Left ventricle myocardium inferior (tissue), 1 donor: Measurements from ENCODE around the gene PACS1. TPM values are rescaled to one million over a fixed set of nuclear protein-coding genes. Genes with fewer than 3 reads are reported as not detected.

Experiments
- DNase-seq: peaks from one replicate; pipeline ENCODE4 v3.0.0-alpha.2; 2020
- H3K27ac ChIP-seq: fragments of 200-600 bp; replicated peaks from 2 replicates; pipeline ENCODE4 v1.8.0; 2021
- H3K27me3 ChIP-seq: fragments of 200-600 bp; 2 replicates; pipeline ENCODE4 v1.8.0; 2021; ENCODE audit warnings: low read depth
- H3K36me3 ChIP-seq: fragments of 200-600 bp; 2 replicates; pipeline ENCODE4 v1.8.0; 2021
- H3K4me1 ChIP-seq: fragments of 200-600 bp; 2 replicates; pipeline ENCODE4 v1.8.0; 2021
- H3K4me3 ChIP-seq: fragments of 200-600 bp; 2 replicates; pipeline ENCODE4 v1.8.0; 2021; ENCODE audit warnings: mild to moderate bottlenecking, moderate library complexity
- H3K9me3 ChIP-seq: fragments of 200-600 bp; replicated peaks from 2 replicates; pipeline ENCODE4 v1.8.0; 2021
- intact Hi-C: fragments of 100-400 bp; cut with micrococcal nuclease; formaldehyde crosslinking; loops from one replicate; pipeline ENCODE4 v1.11.0; 2022
- total RNA-seq: library from RNA; stranded (reverse); fragmentation: NEBNext Ultra II Directional; extraction: Animal tissue kit (Norgen Biotek cat#: 25700); gene quantifications from one replicate; pipeline ENCODE4 v1.2.1, GENCODE V29; 2021
- TF ChIP-seq, protein P1 (sequence below): fragments of 200-600 bp; IDR thresholded peaks from 2 replicates; pipeline ENCODE4 v1.8.0; 2021; ENCODE audit warnings: antibody characterized with exemption, mild to moderate bottlenecking, borderline replicate concordance
- donor health status: DM: no; HTN: yes; CAD: no; lungs with severe emphysema.

Gene PACS1
- total RNA-seq, 1 donor from 2014 or later = 54.9 TPM

DNA sequence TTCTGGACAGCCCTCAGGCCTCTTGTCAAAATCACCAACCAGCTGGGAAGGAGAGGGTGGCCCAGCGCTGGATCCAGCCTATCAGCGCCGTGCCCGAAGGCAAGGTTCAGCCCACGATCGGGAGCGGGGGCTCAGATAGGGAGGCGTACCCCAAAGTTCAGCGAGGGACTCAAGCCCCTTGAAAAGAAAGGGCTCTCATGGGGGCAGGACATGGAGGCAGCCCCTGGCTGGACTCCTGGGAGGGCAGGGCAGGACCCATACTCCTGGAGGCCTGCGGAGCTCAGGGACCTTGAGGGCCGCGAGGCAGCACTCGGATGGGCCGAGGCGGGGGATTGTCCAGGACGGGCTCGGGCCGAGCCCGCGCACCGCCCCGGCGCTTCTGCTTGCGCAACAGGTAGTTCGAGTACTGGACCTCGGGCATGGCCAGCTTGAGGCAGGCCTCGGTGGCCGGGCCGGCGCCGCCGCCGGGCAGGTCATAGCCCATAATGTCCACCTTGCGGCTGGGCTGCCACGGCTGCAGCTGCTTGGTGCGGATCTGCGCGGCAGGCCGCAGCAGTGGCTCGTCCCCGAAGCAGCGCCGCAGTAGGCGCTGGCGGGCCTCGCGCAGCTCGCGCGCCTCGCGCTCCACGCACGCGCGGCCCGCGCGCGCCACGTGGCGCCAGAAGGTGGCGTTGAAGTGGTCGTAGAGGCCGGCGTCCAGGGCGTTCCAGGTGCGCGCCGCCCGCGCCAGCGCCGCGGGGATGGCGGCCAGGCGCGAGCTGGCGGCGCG lies 27.7 kb upstream of the PACS1 start:
- TF ChIP-seq, protein P1, sequence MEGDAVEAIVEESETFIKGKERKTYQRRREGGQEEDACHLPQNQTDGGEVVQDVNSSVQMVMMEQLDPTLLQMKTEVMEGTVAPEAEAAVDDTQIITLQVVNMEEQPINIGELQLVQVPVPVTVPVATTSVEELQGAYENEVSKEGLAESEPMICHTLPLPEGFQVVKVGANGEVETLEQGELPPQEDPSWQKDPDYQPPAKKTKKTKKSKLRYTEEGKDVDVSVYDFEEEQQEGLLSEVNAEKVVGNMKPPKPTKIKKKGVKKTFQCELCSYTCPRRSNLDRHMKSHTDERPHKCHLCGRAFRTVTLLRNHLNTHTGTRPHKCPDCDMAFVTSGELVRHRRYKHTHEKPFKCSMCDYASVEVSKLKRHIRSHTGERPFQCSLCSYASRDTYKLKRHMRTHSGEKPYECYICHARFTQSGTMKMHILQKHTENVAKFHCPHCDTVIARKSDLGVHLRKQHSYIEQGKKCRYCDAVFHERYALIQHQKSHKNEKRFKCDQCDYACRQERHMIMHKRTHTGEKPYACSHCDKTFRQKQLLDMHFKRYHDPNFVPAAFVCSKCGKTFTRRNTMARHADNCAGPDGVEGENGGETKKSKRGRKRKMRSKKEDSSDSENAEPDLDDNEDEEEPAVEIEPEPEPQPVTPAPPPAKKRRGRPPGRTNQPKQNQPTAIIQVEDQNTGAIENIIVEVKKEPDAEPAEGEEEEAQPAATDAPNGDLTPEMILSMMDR = no peak
- intact Hi-C loops = no loop called here
- no peaks in the 10 kb centered on the region for H3K9me3 ChIP-seq
- H3K27ac ChIP-seq = no peak overlapping the region
- no peaks in the 10 kb centered on the region for H3K36me3 ChIP-seq
- no peak overlapping the region for H3K4me3 ChIP-seq
- H3K27me3 ChIP-seq = peaks cover 14% of the 10 kb centered on the region
- H3K4me1 ChIP-seq = peaks cover 11% of the 10 kb centered on the region
- DNase-seq = no peak

DNA sequence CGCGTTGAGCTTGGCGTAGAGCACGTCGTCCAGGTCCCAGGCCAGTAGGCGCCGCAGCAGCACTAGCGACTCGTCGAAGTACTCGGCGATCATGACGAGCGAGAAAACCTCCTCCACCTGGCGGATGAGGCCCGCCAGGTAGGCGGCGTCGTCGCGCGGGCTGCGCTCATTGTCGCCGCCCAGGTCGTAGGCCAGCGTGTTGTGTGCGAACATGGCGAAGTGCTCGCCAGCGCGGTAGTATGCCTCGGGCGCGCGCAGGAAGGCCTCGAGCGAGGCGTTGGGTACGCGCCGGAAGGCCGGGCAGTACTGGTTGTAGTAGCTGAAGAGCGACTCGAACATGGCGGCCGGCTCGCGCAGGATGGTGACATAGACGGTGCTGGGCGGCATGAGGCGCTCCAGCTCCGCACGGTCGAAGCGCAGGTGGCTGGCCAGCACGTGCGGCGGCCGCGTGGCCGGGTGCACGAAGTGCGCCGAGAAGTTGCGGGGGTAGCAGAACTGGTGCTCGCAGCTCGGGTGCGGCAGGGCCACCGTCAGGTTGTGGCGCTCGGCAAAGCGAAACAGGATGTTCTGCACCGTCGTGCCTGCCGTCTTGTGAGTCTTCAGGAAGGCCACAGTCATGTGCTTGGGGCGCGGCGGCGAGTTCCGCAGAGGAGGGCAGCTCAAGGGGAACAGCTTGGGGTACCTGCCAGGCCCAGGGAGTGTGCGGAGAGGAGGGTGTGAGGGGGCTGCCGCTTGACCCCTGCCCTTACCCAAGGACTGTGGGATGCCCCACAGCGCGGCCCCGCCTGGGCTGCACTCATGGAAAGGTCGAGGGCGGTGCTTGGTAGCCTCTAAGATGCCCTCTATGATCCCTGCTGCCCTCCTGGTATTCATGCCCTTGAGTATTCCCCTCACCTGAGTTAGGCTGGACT lies 26.8 kb upstream of the PACS1 start:
- peaks cover 20% of the 10 kb centered on the region for H3K4me1 ChIP-seq

DNA sequence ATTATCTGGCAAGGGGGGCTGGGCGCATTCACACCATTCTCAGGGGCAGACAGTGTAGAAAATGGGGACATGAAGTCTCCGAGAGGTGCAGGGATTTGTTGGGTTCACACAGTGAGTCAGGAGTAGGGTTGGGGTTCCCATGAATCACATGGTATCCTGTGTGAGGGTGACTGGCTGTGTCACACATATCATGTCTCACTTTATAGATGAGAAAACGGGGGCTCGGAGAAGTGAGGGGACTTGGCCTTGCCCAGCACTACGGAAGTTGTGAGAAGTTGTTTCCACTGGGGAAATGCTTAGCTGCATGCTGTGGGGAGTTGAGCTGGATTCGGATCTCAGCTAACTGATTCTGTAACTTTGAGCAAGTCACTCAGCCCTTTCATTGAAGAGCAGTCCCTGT lies 25.3 kb upstream of the PACS1 start:
- TF ChIP-seq, protein P1 = no peak
- Histone ChIP-seq H3K4me3 (no peak overlapping the region), H3K27ac (no peak overlapping the region), H3K9me3 (no peaks in the 10 kb centered on the region), H3K27me3 (peaks cover 34% of the 10 kb centered on the region), H3K4me1 (peaks cover 31% of the 10 kb centered on the region), H3K36me3 (no peaks in the 10 kb centered on the region)
- intact Hi-C loops = no loop called here
- no peak for DNase-seq

More for the DNA sequence above, 26.8 kb upstream of the PACS1 start:
- peaks cover 22% of the 10 kb centered on the region for H3K27me3 ChIP-seq
- H3K27ac ChIP-seq = no peak overlapping the region
- TF ChIP-seq, protein P1 = no peak
- intact Hi-C loops = no loop called here
- H3K36me3 ChIP-seq = no peaks in the 10 kb centered on the region
- DNase-seq = no peak
- H3K9me3 ChIP-seq = no peaks in the 10 kb centered on the region
- no peak overlapping the region for H3K4me3 ChIP-seq

DNA sequence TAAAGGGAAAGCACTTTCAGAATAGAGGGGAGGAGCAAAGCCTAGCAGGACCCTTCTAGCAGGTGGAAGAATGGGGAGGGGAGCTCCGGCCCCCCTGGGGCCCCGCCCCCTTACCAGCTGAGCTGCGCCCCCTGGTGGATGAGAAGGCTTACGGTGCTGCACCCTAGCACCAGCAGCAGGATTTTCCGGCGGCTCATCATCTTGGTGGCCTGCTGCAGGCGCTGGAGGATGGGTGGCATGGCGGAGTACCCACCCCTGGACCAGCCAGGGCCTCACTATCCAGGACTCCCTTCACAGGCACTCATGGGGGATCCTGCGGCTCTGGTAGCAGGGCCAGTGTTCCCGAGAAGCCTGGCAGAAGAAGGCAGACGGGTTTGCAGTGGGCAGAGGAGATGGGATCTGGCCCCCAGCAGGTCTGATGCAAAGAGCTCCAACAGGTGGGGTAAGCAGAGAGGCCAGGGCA lies 24.9 kb upstream of the PACS1 start:
- intact Hi-C loops = no loop called here
- no peak overlapping the region for H3K27ac ChIP-seq
- H3K4me3 ChIP-seq = no peak overlapping the region
- peak; percentile 68 for DNase-seq
- H3K27me3 ChIP-seq = peaks cover 34% of the 10 kb centered on the region
- TF ChIP-seq, protein P1 = peak; percentile 95
- H3K4me1 ChIP-seq = peaks cover 31% of the 10 kb centered on the region
- H3K36me3 ChIP-seq = no peaks in the 10 kb centered on the region
- H3K9me3 ChIP-seq = no peaks in the 10 kb centered on the region

DNA sequence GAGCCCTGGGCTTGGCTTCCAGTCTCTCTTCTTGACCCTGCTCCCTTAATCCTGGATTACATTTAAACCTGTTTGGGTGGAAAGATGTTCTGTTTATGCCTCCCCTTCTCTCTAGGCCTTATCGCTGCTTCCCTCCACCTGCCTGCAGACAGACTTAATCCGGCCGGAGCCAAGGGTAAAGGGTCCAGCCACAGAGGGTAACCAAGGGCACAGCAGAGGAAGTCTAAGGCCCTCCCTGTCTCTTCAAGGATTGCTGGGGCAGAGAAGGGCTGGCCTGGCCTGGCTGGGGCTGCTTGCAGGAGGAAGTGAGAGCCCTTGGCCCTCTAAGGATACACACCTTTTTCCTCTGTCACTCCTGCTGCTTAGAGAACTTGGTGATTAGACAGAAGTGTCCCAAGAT lies 23.2 kb upstream of the PACS1 start:
- Histone ChIP-seq H3K4me3 (no peak overlapping the region), H3K27ac (peak overlapping the region; percentile 57), H3K36me3 (no peaks in the 10 kb centered on the region), H3K27me3 (peaks cover 34% of the 10 kb centered on the region), H3K9me3 (no peaks in the 10 kb centered on the region), H3K4me1 (peaks cover 40% of the 10 kb centered on the region)
- no peak for DNase-seq
- intact Hi-C loops = no loop called here
- TF ChIP-seq, protein P1 = no peak
